CD4-positive, alpha-beta memory T cell (primary cell): ENCODE measurements around the gene COL20A1. TPM values are rescaled to one million over a fixed set of nuclear protein-coding genes. Genes with fewer than 3 reads are reported as not detected.
"Not testable (repeated sequence)": the region's sequence is repeated elsewhere in the genome, so short reads cannot be mapped to it uniquely, and the experiment has no call there.

Experiments
- CTCF ChIA-PET: fragments of 350-600 bp; sonication (Branson Sonifier 250); formaldehyde crosslinking; loops from one replicate; lab custom pipeline; 2021; ENCODE audit warnings: inconsistent platforms; ENCODE audit not compliant: partially characterized antibody; lab: Charles Lee
- POLR2A ChIA-PET: fragments of 350-600 bp; sonication (Branson Sonifier 250); formaldehyde crosslinking; loops from one replicate; lab custom pipeline; 2021; ENCODE audit not compliant: partially characterized antibody; lab: Charles Lee
- DNase-seq, 5 donors: peaks; one replicate each; pipeline versions ENCODE4 v3.0.0 to v3.0.0-alpha.2; 2020 to 2022; ENCODE audit warnings: mixed read lengths in 1 of 5
- H3K27ac ChIP-seq: one replicate; pipeline ENCODE4 v1.7.0; 2013; ENCODE audit warnings: low read depth, low read length
- H3K27me3 ChIP-seq: 2 replicates; pipeline ENCODE4 v1.7.0; 2013; ENCODE audit warnings: mild to moderate bottlenecking, low read length, moderate library complexity; ENCODE audit not compliant: insufficient read depth
- H3K36me3 ChIP-seq: 2 replicates; pipeline ENCODE4 v1.7.0; 2013; ENCODE audit warnings: mild to moderate bottlenecking, low read length, moderate library complexity; ENCODE audit not compliant: insufficient read depth
- H3K4me1 ChIP-seq: 2 replicates; pipeline ENCODE4 v1.7.0; 2013; ENCODE audit warnings: mild to moderate bottlenecking, low read length, moderate library complexity; ENCODE audit not compliant: insufficient read depth
- H3K4me3 ChIP-seq, 2 donors: one replicate each; pipeline ENCODE4 v1.7.0; 2013; ENCODE audit warnings: low read length in 2 of 2, mild to moderate bottlenecking in 1 of 2
- H3K9me3 ChIP-seq, 2 donors: one replicate each; pipeline ENCODE4 v1.7.0; 2013; ENCODE audit warnings: low read length in 2 of 2, control low read depth in 1 of 2; ENCODE audit not compliant: control insufficient read depth in 1 of 2
- H3K27ac Mint-ChIP-seq, 7 donors: one replicate each; pipeline ENCODE4 v1.8.0; 2020 to 2021; ENCODE audit warnings: mixed read lengths in 7 of 7, mild to moderate bottlenecking in 6 of 7, inconsistent platforms in 3 of 7, moderate library complexity in 3 of 7
- H3K27me3 Mint-ChIP-seq, 2 donors: one replicate each; pipeline ENCODE4 v1.8.0; 2020 to 2021; ENCODE audit warnings: mixed read lengths in 2 of 2
- H3K36me3 Mint-ChIP-seq, 2 donors: one replicate each; pipeline ENCODE4 v1.8.0; 2020 to 2021; ENCODE audit warnings: mixed read lengths in 2 of 2, inconsistent platforms in 1 of 2, mild to moderate bottlenecking in 1 of 2
- H3K4me1 Mint-ChIP-seq, 4 donors: one replicate each; pipeline ENCODE4 v1.8.0; 2020 to 2021; ENCODE audit warnings: mixed read lengths in 4 of 4, mild to moderate bottlenecking in 1 of 4
- H3K4me3 Mint-ChIP-seq, 8 donors: one replicate each; pipeline ENCODE4 v1.8.0; 2020 to 2021; ENCODE audit warnings: mixed read lengths in 8 of 8, mild to moderate bottlenecking in 7 of 8, moderate library complexity in 6 of 8, inconsistent platforms in 3 of 8
- H3K9me3 Mint-ChIP-seq, 8 donors: one replicate each; pipeline ENCODE4 v1.8.0; 2020 to 2021; ENCODE audit warnings: mixed read lengths in 8 of 8, mild to moderate bottlenecking in 5 of 8, inconsistent platforms in 3 of 8, moderate library complexity in 1 of 8
- intact Hi-C: fragments of 100-400 bp; cut with micrococcal nuclease; formaldehyde crosslinking; loops from one replicate; pipeline ENCODE4 v1.15.1; 2023
- polyA plus RNA-seq, 2 donors: library from polyadenylated mRNA; unstranded; fragments of 300-500 nt; fragmentation: Illumina TruSeq; gene quantifications; one replicate each; pipeline ENCODE4 v1.2.3, GENCODE V29; 2021
- total RNA-seq, 2 experiments: library from RNA; stranded (reverse); gene quantifications; one replicate each; pipeline ENCODE4 v1.2.3, GENCODE V29; 2021

Gene COL20A1
- total and polyA plus RNA-seq, 4 experiments from 2014 or later, result 0.11 TPM; not detected in 3

DNA sequence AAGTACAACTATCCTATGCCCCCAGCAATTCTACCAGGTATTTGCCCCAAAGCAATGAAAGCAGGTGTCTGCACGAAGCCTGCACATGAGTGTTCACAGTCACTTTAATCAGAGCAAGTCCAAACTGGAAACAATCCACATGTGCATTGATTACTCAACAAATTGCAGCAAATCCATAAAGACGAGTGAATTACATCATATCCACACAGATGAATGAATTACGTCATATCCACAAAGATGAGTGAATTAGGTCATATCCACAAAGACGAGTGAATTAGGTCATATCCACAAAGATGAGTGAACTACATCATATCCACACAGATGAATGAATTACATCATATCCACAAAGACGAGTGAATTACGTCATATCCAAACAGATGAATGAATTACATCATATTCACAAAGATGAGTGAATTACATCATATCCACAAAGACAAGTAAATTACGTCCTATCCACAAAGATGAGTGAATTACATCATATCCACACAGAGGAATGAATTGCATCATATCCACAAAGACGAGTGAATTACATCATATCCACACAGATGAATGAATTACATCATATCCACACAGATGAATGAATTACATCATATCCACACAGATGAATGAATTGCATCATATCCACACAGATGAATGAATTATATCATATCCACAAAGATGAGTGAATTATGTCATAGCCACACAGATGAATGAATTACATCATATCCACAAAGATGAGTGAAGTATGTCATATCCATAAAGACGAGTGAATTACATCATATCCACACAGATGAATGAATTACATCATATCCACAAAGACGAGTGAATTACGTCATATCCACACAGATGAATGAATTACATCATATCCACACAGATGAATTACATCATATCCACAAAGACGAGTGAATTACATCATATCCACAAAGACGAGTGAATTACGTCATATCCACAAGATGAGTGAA is 46.4 kb downstream of the COL20A1 start:
- intact Hi-C loops, H3K27ac ChIP-seq, H3K36me3 Mint-ChIP-seq, H3K27ac Mint-ChIP-seq, H3K9me3 Mint-ChIP-seq, H3K9me3 ChIP-seq, POLR2A ChIA-PET, H3K36me3 ChIP-seq, H3K4me3 Mint-ChIP-seq, DNase-seq, H3K4me1 Mint-ChIP-seq, H3K4me1 ChIP-seq, H3K4me3 ChIP-seq, H3K27me3 ChIP-seq: not testable (repeated sequence)
- H3K27me3 Mint-ChIP-seq, result peaks cover 26% of the 10 kb centered on the region in 2 donors
- CTCF ChIA-PET, result interaction anchor here (0.7 kb wide), 1 partner anchor 116 kb away, joined by 3 read pairs; no protein-coding TSS in a partner anchor

DNA sequence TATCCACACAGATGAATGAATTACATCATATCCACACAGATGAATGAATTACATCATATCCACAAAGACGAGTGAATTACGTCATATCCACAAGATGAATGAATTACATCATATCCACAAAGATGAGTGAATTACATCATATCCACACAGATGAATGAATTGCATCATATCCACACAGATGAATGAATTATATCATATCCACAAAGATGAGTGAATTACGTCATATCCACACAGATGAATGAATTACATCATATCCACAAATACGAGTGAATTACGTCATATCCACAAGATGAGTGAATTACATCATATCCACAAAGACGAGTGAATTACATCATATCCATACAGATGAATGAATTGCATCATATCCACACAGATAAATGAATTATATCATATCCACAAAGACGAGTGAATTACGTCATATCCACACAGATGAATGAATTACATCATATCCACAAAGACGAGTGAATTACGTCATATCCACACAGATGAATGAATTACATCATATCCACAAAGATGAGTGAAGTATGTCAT is 47.2 kb downstream of the COL20A1 start:
- POLR2A ChIA-PET, H3K9me3 Mint-ChIP-seq, H3K27ac Mint-ChIP-seq, H3K4me1 ChIP-seq, H3K27me3 ChIP-seq, H3K9me3 ChIP-seq, H3K27ac ChIP-seq, H3K36me3 ChIP-seq, CTCF ChIA-PET, H3K36me3 Mint-ChIP-seq, H3K4me1 Mint-ChIP-seq, H3K4me3 ChIP-seq, DNase-seq, H3K4me3 Mint-ChIP-seq, intact Hi-C loops: not testable (repeated sequence)
- H3K27me3 Mint-ChIP-seq, result peaks cover 23 to 26% of the 10 kb centered on the region in 2 donors

DNA sequence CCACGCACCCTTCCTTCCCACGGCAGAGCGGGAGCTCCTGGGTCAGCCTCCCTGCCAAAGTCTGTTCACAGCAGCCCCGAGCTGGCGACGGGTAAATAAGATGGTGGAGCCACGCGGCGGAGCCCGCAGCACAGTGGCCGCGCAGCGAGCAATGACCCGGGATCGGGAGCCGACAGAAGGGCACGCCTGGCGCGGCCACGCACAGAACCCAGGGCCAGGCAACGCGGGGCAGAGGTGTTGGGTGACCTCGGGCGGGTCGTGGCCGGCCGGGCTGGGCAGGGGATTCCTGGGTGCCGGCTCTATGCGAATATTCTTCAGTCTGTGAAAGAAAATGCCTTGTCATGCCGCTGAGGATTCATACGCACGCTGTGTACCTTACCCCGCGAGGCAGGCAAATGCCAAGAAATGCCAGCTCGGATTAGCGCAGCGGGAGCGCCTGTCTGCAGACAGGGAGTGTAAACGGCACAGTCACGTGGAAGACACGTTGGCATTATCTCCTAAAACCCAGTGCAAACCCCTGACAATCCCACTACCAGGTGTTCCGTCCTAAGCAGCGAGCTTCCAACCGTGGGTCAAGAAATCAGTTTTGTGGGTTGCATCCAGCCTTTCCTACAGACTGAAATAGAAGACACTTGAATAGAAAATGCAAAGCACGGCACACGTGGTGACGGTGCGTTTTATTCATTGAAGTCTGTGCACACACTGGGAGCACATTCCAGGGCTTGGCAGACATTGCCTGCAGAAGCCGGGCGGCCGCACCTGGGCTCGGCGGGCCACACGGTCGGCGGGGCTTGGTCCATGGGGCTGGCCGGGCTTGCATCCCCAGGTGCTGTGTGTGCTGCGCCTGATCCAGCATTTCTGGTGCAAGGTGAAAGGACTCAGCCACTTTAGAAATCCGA is 49.8 kb downstream of the COL20A1 start:
- no peaks in the 10 kb centered on the region for H3K27me3 ChIP-seq
- DNase-seq, result no peak
- peaks cover 0 to 2% (median 0%) of the 10 kb centered on the region in 8 donors for H3K9me3 Mint-ChIP-seq

DNA sequence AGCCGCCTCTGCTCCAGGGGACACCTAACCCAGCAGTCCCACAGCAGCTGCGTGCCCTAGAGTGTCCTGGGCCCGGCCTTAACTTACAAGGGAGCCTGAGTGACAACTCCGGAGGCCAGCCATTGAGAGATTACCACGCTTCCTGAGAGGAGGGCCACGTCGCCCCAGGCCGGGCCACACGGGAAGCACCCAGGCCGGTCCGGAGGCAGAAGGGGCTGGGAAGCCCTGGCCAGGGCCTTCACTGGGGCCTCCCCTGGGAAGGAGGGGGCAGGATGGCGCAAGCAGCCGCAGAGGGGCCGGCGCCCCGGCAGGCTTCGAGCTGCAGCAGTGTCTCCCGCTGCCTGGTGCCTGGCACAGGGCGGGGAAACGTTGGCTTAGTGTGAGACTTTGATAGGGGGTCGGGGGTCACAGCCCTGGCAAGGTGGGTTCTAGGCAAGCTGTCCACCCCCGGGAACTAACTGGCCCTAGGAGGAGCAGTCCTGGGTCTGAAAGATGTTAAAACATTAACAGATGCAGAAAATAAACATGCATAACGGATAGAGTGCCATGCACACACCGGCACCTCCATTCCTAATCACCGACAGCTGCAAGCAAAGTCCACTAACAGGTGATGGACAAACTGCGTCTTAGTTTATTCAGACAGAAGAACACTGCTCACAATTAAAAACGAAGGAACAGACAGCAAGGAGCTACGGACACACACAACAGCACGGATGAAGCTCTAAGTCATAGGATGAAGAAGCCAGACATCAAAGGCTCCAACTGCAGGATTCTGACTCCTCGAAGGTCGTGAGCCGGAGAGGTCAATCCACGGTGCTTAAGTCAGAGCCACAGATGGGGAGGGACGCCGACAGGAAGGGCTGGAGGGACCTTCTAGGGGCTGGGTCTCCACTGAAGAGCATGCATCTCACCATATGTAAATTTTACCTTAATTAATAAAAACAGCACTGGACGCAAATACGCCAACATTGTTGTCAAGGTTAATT is 50.8 kb downstream of the COL20A1 start:
- DNase-seq, result no peak

More for the DNA sequence above, 49.8 kb downstream of the COL20A1 start:
- POLR2A ChIA-PET, result no interaction called here
- H3K4me1 Mint-ChIP-seq, result no peaks in the 10 kb centered on the region
- H3K36me3 Mint-ChIP-seq, result no peaks in the 10 kb centered on the region
- H3K4me1 ChIP-seq, result no peaks in the 10 kb centered on the region
- H3K27ac ChIP-seq, result no peak overlapping the region
- no peak overlapping the region for H3K4me3 ChIP-seq
- H3K4me3 Mint-ChIP-seq, result no peak overlapping the region
- no peaks in the 10 kb centered on the region for H3K36me3 ChIP-seq
- H3K27me3 Mint-ChIP-seq, result peaks cover 16 to 18% of the 10 kb centered on the region in 2 donors
- intact Hi-C loops, result no loop called here
- CTCF ChIA-PET, result no interaction called here
- no peak overlapping the region for H3K27ac Mint-ChIP-seq
- no peaks in the 10 kb centered on the region for H3K9me3 ChIP-seq

DNA sequence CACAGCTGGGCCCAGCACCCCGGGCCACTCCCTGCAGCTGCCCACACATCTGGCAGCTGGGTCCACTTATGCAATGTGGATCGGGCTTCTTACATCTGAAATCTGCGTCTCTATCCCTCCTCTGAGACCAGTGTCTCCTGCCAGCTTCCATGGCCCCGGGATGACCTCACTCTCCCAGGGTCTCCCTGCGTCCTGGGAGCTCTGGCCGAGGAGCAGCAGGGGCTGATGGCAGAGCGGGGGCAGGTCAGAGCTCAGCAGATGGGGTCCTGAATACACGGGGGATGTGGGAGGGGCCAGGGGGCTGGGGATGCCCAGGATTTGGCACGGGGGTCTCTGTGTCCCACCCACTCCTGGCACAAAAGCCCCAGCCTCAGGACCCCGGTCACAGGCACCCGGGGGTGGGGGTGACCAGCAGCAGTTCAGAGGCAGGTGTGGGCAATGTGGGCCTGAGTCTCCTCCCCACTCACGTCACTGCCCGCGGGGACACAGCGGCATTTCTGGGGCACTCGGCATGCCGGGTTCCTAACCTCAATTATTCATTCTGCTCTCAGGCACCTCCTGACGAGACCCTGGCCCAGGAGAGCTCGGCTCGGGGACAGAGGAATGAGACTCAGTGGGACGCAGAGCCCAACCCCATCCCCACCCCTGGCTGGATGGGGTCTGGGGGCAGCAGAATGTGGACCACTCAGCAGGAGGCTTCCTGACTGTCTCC is 51.8 kb downstream of the COL20A1 start:
- H3K27ac Mint-ChIP-seq, result no peak overlapping the region
- CTCF ChIA-PET, result no interaction called here
- no peaks in the 10 kb centered on the region for H3K36me3 Mint-ChIP-seq

More for the DNA sequence above, 50.8 kb downstream of the COL20A1 start:
- Histone ChIP-seq H3K4me1 (no peaks in the 10 kb centered on the region), H3K27me3 (no peaks in the 10 kb centered on the region), H3K4me3 (no peak overlapping the region), H3K36me3 (no peaks in the 10 kb centered on the region), H3K9me3 (no peaks in the 10 kb centered on the region), H3K27ac (no peak overlapping the region)
- no peak overlapping the region for H3K27ac Mint-ChIP-seq
- intact Hi-C loops, result no loop called here
- no peaks in the 10 kb centered on the region for H3K4me1 Mint-ChIP-seq
- peaks cover 9 to 15% of the 10 kb centered on the region in 2 donors for H3K27me3 Mint-ChIP-seq
- peaks cover 0 to 2% (median 0%) of the 10 kb centered on the region in 8 donors for H3K9me3 Mint-ChIP-seq
- ChIA-PET POLR2A (no interaction called here), CTCF (no interaction called here)
- no peak overlapping the region for H3K4me3 Mint-ChIP-seq
- H3K36me3 Mint-ChIP-seq, result no peaks in the 10 kb centered on the region

DNA sequence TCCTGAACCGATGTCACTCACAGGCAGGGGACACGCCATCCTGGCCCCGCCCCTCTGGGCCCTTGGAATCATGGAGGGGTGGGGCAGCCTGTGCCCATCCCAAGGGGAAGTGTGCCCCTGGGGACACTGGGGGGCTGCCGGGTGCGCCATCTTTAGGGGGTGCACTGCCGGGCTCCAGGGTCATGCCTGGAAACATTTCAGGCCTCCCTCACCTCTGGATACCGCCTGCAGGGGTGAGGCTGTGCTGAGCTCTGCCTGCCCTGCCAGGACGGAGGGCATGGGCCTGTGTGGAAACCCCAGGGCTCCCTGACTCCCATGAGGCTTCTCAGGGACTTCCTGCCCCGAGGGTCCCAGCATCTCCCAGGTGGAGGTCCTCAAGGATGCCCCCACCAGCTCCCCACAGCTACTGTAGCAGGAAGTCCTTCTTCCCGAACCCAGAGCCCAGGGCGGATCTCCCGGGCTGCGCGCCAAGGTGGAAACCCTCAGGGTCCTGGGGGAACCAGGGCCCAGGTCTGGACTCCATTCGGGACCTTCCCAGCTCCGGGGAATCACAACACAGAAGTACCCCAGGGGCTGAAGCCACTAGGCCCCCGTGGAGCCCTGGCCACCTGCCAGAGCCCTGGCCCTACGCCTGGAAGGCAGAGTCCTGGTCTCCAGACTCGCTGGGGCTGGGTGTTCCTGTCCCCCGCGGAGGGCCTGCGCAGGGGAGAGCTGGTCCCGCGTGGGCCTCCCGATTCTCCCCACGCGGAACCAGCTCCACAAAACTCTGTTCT is 52.5 kb downstream of the COL20A1 start:
- Histone ChIP-seq H3K4me1 (no peaks in the 10 kb centered on the region), H3K4me3 (no peak overlapping the region), H3K36me3 (no peaks in the 10 kb centered on the region), H3K27me3 (no peaks in the 10 kb centered on the region), H3K9me3 (no peaks in the 10 kb centered on the region), H3K27ac (no peak overlapping the region)
- Mint-ChIP-seq H3K27me3 (peaks cover 7 to 15% of the 10 kb centered on the region in 2 donors), H3K4me3 (no peak overlapping the region), H3K27ac (no peak overlapping the region), H3K4me1 (no peaks in the 10 kb centered on the region), H3K36me3 (no peaks in the 10 kb centered on the region), H3K9me3 (peaks cover 0 to 1% (median 0%) of the 10 kb centered on the region in 8 donors)
- ChIA-PET CTCF (no interaction called here), POLR2A (no interaction called here)
- no peak for DNase-seq
- intact Hi-C loops, result no loop called here

More for the DNA sequence above, 51.8 kb downstream of the COL20A1 start:
- Mint-ChIP-seq H3K9me3 (no peaks in the 10 kb centered on the region), H3K4me1 (no peaks in the 10 kb centered on the region), H3K27me3 (peaks cover 7 to 15% of the 10 kb centered on the region in 2 donors), H3K4me3 (no peak overlapping the region)
- no peak overlapping the region for H3K4me3 ChIP-seq
- H3K27ac ChIP-seq, result no peak overlapping the region
- H3K27me3 ChIP-seq, result no peaks in the 10 kb centered on the region
- POLR2A ChIA-PET, result no interaction called here
- intact Hi-C loops, result no loop called here
- H3K36me3 ChIP-seq, result no peaks in the 10 kb centered on the region
- no peak for DNase-seq
- no peaks in the 10 kb centered on the region for H3K4me1 ChIP-seq
- no peaks in the 10 kb centered on the region for H3K9me3 ChIP-seq
